Suprapubic skin (tissue), 4 donors: Measurements from ENCODE around the gene SORCS2. TPM values are rescaled to one million over a fixed set of nuclear protein-coding genes. Genes with fewer than 3 reads are reported as not detected.

ENCODE experiments used
- DNase-seq, 2 donors: peaks; one replicate each; pipeline ENCODE4 v3.0.0-alpha.2; 2019; ENCODE audit warnings: low spot score in 2 of 2
- H3K27ac ChIP-seq: fragments of 200-600 bp; sonication (generic); one replicate; pipeline ENCODE4 v1.5.1; 2019
- H3K27me3 ChIP-seq: fragments of 200-600 bp; sonication (generic); one replicate; pipeline ENCODE4 v1.5.1; 2019
- H3K36me3 ChIP-seq: fragments of 200-600 bp; sonication (generic); one replicate; pipeline ENCODE4 v1.5.1; 2019
- H3K4me1 ChIP-seq: fragments of 200-600 bp; sonication (generic); one replicate; pipeline ENCODE4 v1.5.1; 2019
- H3K4me3 ChIP-seq: fragments of 200-600 bp; sonication (generic); one replicate; pipeline ENCODE4 v1.5.1; 2019; ENCODE audit warnings: mild to moderate bottlenecking
- H3K9me3 ChIP-seq: fragments of 200-600 bp; sonication (generic); one replicate; pipeline ENCODE4 v1.5.1; 2019
- CTCF ChIP-seq, 2 donors: fragments of 200-600 bp in 1 of 2; fragments of 450-650 bp in 1 of 2; sonication (generic) in 1 of 2; IDR thresholded peaks; one replicate each; pipeline ENCODE4 v1.5.1; 2016 to 2019; ENCODE audit warnings: antibody characterized with exemption in 2 of 2, mild to moderate bottlenecking in 1 of 2, moderate library complexity in 1 of 2
- EP300 ChIP-seq: sonication (generic); formaldehyde crosslinking; IDR thresholded peaks from one replicate; pipeline ENCODE4 v1.6.1; 2017; ENCODE audit warnings: antibody characterized with exemption
- POLR2A ChIP-seq, 2 donors: fragments of 450-650 bp; IDR thresholded peaks; one replicate each; pipeline ENCODE4 v1.6.1; 2017; ENCODE audit warnings: antibody characterized with exemption in 2 of 2, mild to moderate bottlenecking in 2 of 2, moderate library complexity in 2 of 2
- POLR2AphosphoS5 ChIP-seq, 3 donors: sonication (generic); formaldehyde crosslinking; IDR thresholded peaks; one replicate each; pipeline ENCODE4 v1.6.1; 2017; ENCODE audit warnings: antibody characterized with exemption in 3 of 3
- WGBS: methylation state at CpG from one replicate; pipeline ENCODE4 v1.1.5; 2018; 5-methylcytosine and 5-hydroxymethylcytosine counted together
- total RNA-seq, 4 donors: library from RNA; depleted of rRNA; stranded (reverse); fragments of >200 nt; gene quantifications; one replicate each; pipeline ENCODE4 v1.1.0, GENCODE V29; 2016

Gene SORCS2
- total RNA-seq, 4 donors from 2014 or later: 0.94 to 4.6 (median 1.3) TPM

- WGBS: 71% methylated on average over 6 of the region's 22 CpGs
- no peak for TF ChIP-seq EP300
- TF ChIP-seq POLR2A (IDR thresholded peaks at IDR 0.05): no peak
- no peak for TF ChIP-seq CTCF (IDR thresholded peaks at IDR 0.05)
- no peak for TF ChIP-seq POLR2AphosphoS5 (IDR thresholded peaks at IDR 0.05)
Measured at GRCh38 chr4:7226439-7226838, 34.1 kb downstream of the SORCS2 start.

GRCh38 chr4:7227008-7227407 lies 34.7 kb downstream of the SORCS2 start:
- H3K27me3 ChIP-seq: peaks cover 3% of the 10 kb centered on the region
- H3K4me1 ChIP-seq: no peaks in the 10 kb centered on the region
- H3K4me3 ChIP-seq: no peak overlapping the region
- no peaks in the 10 kb centered on the region for H3K9me3 ChIP-seq
- TF ChIP-seq EP300 (no peak), CTCF (IDR thresholded peaks at IDR 0.05) (no peak), POLR2A (IDR thresholded peaks at IDR 0.05) (no peak), POLR2AphosphoS5 (IDR thresholded peaks at IDR 0.05) (no peak)
- no peaks in the 10 kb centered on the region for H3K36me3 ChIP-seq
- 78% methylated on average over 10 of the region's 10 CpGs for WGBS
- DNase-seq: no peak
- H3K27ac ChIP-seq: no peak overlapping the region

More at GRCh38 chr4:7226439-7226838, 34.1 kb downstream of the SORCS2 start:
- no peak for DNase-seq
- Histone ChIP-seq H3K9me3 (no peaks in the 10 kb centered on the region), H3K4me3 (no peak overlapping the region), H3K36me3 (no peaks in the 10 kb centered on the region), H3K4me1 (no peaks in the 10 kb centered on the region), H3K27ac (no peak overlapping the region), H3K27me3 (peaks cover 2% of the 10 kb centered on the region)

- H3K27ac ChIP-seq: no peak overlapping the region
- no peaks in the 10 kb centered on the region for H3K4me1 ChIP-seq
- TF ChIP-seq POLR2A (IDR thresholded peaks at IDR 0.05) (no peak), POLR2AphosphoS5 (IDR thresholded peaks at IDR 0.05) (no peak), EP300 (no peak), CTCF (IDR thresholded peaks at IDR 0.05) (no peak)
- WGBS: 100% methylated on average over 1 of the region's 11 CpGs
- peaks cover 7% of the 10 kb centered on the region for H3K27me3 ChIP-seq
- no peaks in the 10 kb centered on the region for H3K36me3 ChIP-seq
- H3K9me3 ChIP-seq: no peaks in the 10 kb centered on the region
- DNase-seq: no peak
- H3K4me3 ChIP-seq: no peak overlapping the region
Measured at GRCh38 chr4:7228734-7229133, 36.4 kb downstream of the SORCS2 start.

- no peak overlapping the region for H3K4me3 ChIP-seq
- peaks cover 7% of the 10 kb centered on the region for H3K27me3 ChIP-seq
- TF ChIP-seq POLR2AphosphoS5 (IDR thresholded peaks at IDR 0.05) (no peak), POLR2A (IDR thresholded peaks at IDR 0.05) (no peak), EP300 (no peak), CTCF (IDR thresholded peaks at IDR 0.05) (no peak)
- no peak overlapping the region for H3K27ac ChIP-seq
- no peak for DNase-seq
- no peaks in the 10 kb centered on the region for H3K36me3 ChIP-seq
- no peaks in the 10 kb centered on the region for H3K4me1 ChIP-seq
- no peaks in the 10 kb centered on the region for H3K9me3 ChIP-seq
- WGBS: 86% methylated on average over 18 of the region's 18 CpGs
Measured at GRCh38 chr4:7232061-7232650, 39.8 kb downstream of the SORCS2 start.

- Histone ChIP-seq H3K9me3 (no peaks in the 10 kb centered on the region), H3K4me1 (no peaks in the 10 kb centered on the region), H3K4me3 (no peak overlapping the region), H3K27ac (no peak overlapping the region), H3K27me3 (peaks cover 7% of the 10 kb centered on the region), H3K36me3 (no peaks in the 10 kb centered on the region)
- no peak for DNase-seq
- WGBS: 89% methylated on average over 11 of the region's 18 CpGs
- TF ChIP-seq EP300 (no peak), POLR2A (IDR thresholded peaks at IDR 0.05) (no peak), CTCF (IDR thresholded peaks at IDR 0.05) (no peak), POLR2AphosphoS5 (IDR thresholded peaks at IDR 0.05) (no peak)
Measured at GRCh38 chr4:7233006-7233580, 40.8 kb downstream of the SORCS2 start.
